ENCODE data around the gene CORO2A.

GRCh38 chr9:98128316-98128715 lies 64.1 kb downstream of the CORO2A start:
- TF ChIP-seq POLR2A (IDR thresholded peaks at IDR 0.05) (no peak), CTCF (IDR thresholded peaks at IDR 0.05) (no peak)

Measured in prostate gland (tissue), 2 donors.